ENCODE measurements around the gene ZNF532.

GRCh38 chr18:58862851-58863538 is 1.7 kb upstream of the ZNF532 start:
- TF ChIP-seq POLR2A (IDR thresholded peaks at IDR 0.05): no peak
- TF ChIP-seq CTCF (IDR thresholded peaks at IDR 0.05): no peak

All from heart left ventricle (tissue), 13 donors.